ENCODE measurements around the gene TMEM63A.
"Not testable (repeated sequence)": the region's sequence is repeated elsewhere in the genome, so short reads cannot be mapped to it uniquely, and the experiment has no call there.

Gene TMEM63A

GRCh38 chr1:225881959-225882693 lies at the start of gene TMEM63A:
Gene TMEM63A, minus strand, starts transcription at chr1:225882380. Its CDS starts 4,800 bp downstream, at chr1:225877580.
- DNase-seq (ENCODE audit: low read depth in 3 of 3), result peak; percentile 64 to 78 (median 70)

GRCh38 chr1:225931270-225932136 lies 49.3 kb upstream of the TMEM63A start:
- DNase-seq (ENCODE audit: low read depth in 3 of 3), result no peak

- no peak for DNase-seq (ENCODE audit: low read depth in 3 of 3)
Observed at GRCh38 chr1:225930566-225930965, 48.4 kb upstream of the TMEM63A start.

GRCh38 chr1:225929462-225929861 lies 47.3 kb upstream of the TMEM63A start:
- not testable (repeated sequence) for DNase-seq (ENCODE audit: low read depth in 3 of 3)

GRCh38 chr1:225928186-225929175 lies 46.3 kb upstream of the TMEM63A start:
- no peak for DNase-seq (ENCODE audit: low read depth in 3 of 3)

- DNase-seq (ENCODE audit: low read depth in 3 of 3), result no peak
Observed at GRCh38 chr1:225926551-225927113, 44.5 kb upstream of the TMEM63A start.

- DNase-seq (ENCODE audit: low read depth in 3 of 3), result peak; percentile 90 to 93 (median 92)
Observed at GRCh38 chr1:225923692-225924555, 41.7 kb upstream of the TMEM63A start, which contains the start of gene PYCR2. Gene PYCR2, minus strand, starts transcription at chr1:225924250. Its CDS starts 140 bp downstream, at chr1:225924110.

- no peak for DNase-seq (ENCODE audit: low read depth in 3 of 3)
Observed at GRCh38 chr1:225923381-225923691, 41.2 kb upstream of the TMEM63A start.

GRCh38 chr1:225921734-225922709 lies 39.8 kb upstream of the TMEM63A start:
- no peak for DNase-seq (ENCODE audit: low read depth in 3 of 3)

- DNase-seq (ENCODE audit: low read depth in 3 of 3), result peak in 1 of 3 donors; percentile 13
Observed at GRCh38 chr1:225919906-225920305, 37.7 kb upstream of the TMEM63A start.

GRCh38 chr1:225918280-225918679 lies 36.1 kb upstream of the TMEM63A start:
- no peak for DNase-seq (ENCODE audit: low read depth in 3 of 3)

GRCh38 chr1:225917536-225917935 lies 35.4 kb upstream of the TMEM63A start:
- no peak for DNase-seq (ENCODE audit: low read depth in 3 of 3)

GRCh38 chr1:225917101-225917500 lies 34.9 kb upstream of the TMEM63A start:
- no peak for DNase-seq (ENCODE audit: low read depth in 3 of 3)

GRCh38 chr1:225915538-225915991 lies 33.4 kb upstream of the TMEM63A start:
- no peak for DNase-seq (ENCODE audit: low read depth in 3 of 3)

- DNase-seq (ENCODE audit: low read depth in 3 of 3), result no peak
Observed at GRCh38 chr1:225914947-225915346, 32.8 kb upstream of the TMEM63A start.

GRCh38 chr1:225914391-225914790 lies 32.2 kb upstream of the TMEM63A start:
- DNase-seq (ENCODE audit: low read depth in 3 of 3), result no peak

- DNase-seq (ENCODE audit: low read depth in 3 of 3), result peak; percentile 33 to 66 (median 58)
Observed at GRCh38 chr1:225911191-225912130, 29.3 kb upstream of the TMEM63A start.

GRCh38 chr1:225909477-225909876 lies 27.3 kb upstream of the TMEM63A start:
- no peak for DNase-seq (ENCODE audit: low read depth in 3 of 3)

Data from stimulated activated CD4-positive, alpha-beta T cell treated with anti-CD3 and anti-CD28 coated beads, TNF-alpha, amount 100 ng/mL, for 48 hours (primary cell).